GM12874 (cell line): ENCODE measurements around the gene CIAO1.

Experiments used
- CTCF ChIP-seq: IDR thresholded peaks from 2 replicates; pipeline ENCODE4 v1.5.1; 2011; ENCODE audit warnings: low read depth, mild to moderate bottlenecking, control low read depth, low read length, moderate library complexity; ENCODE audit not compliant: insufficient read depth

CIAO1 gene

GRCh38 chr2:96265840-96266679, at the start of gene CIAO1, which contains the start of gene TMEM127:
Gene CIAO1, plus strand, starts transcription at chr2:96266225. Its CDS starts 126 bp downstream, at chr2:96266351.
Gene TMEM127, minus strand, starts transcription at chr2:96265997. Its CDS starts 616 bp downstream, at chr2:96265381.
- TF ChIP-seq CTCF: peak; percentile 54

GRCh38 chr2:96218508-96219131, 47.4 kb upstream of the CIAO1 start:
- no peak for TF ChIP-seq CTCF

- no peak for TF ChIP-seq CTCF
Observed at GRCh38 chr2:96225016-96225533, 41.0 kb upstream of the CIAO1 start.

- no peak for TF ChIP-seq CTCF
Observed at GRCh38 chr2:96231316-96231715, 34.7 kb upstream of the CIAO1 start.

GRCh38 chr2:96233436-96233835, 32.6 kb upstream of the CIAO1 start:
- no peak for TF ChIP-seq CTCF

GRCh38 chr2:96233880-96234316, 32.1 kb upstream of the CIAO1 start:
- peak; percentile 42 for TF ChIP-seq CTCF

- TF ChIP-seq CTCF: no peak
Observed at GRCh38 chr2:96236882-96237281, 29.1 kb upstream of the CIAO1 start.
